Osteoblast (primary cell): ENCODE results near the gene KIF26B. TPM values are rescaled to one million over a fixed set of nuclear protein-coding genes. Genes with fewer than 3 reads are reported as not detected.

Experiments
- DNase-seq: peaks from one replicate; pipeline ENCODE4 v3.0.0; 2011; ENCODE audit warnings: low spot score, mixed read lengths; ENCODE audit not compliant: insufficient read length; ENCODE audit errors: missing footprints
- H2AFZ ChIP-seq: 2 replicates; pipeline ENCODE4 v1.6.0; 2011; ENCODE audit warnings: mild to moderate bottlenecking, low read length
- H3K27ac ChIP-seq: 2 replicates; pipeline ENCODE4 v1.5.1; 2011; ENCODE audit warnings: mild to moderate bottlenecking, low read depth, low read length, moderate library complexity
- H3K27me3 ChIP-seq: 2 replicates; pipeline ENCODE4 v1.6.0; 2012; ENCODE audit warnings: mild to moderate bottlenecking, control low read depth, inconsistent platforms, low read length, moderate library complexity; ENCODE audit not compliant: insufficient read depth
- H3K36me3 ChIP-seq: 2 replicates; pipeline ENCODE4 v1.5.1; 2011; ENCODE audit warnings: mild to moderate bottlenecking, low read length, control low read depth, moderate library complexity; ENCODE audit not compliant: insufficient read depth
- H3K4me1 ChIP-seq: 2 replicates; pipeline ENCODE4 v1.5.1; 2011; ENCODE audit warnings: mild to moderate bottlenecking, low read length, control low read depth, moderate library complexity; ENCODE audit not compliant: insufficient read depth
- H3K4me2 ChIP-seq: 2 replicates; pipeline ENCODE4 v1.6.0; 2011; ENCODE audit warnings: mild to moderate bottlenecking, low read length; ENCODE audit not compliant: insufficient read depth
- H3K4me3 ChIP-seq: fragments of 200-600 bp; sonication (generic); 3 replicates; pipeline ENCODE4 v1.5.1; 2012; ENCODE audit warnings: mild to moderate bottlenecking, low read length, inconsistent platforms; ENCODE audit not compliant: insufficient read depth
- H3K79me2 ChIP-seq: 2 replicates; pipeline ENCODE4 v1.6.0; 2012; ENCODE audit warnings: mild to moderate bottlenecking, low read length, control low read depth, inconsistent platforms; ENCODE audit not compliant: insufficient read depth
- H3K9me3 ChIP-seq: 2 replicates; pipeline ENCODE4 v1.5.1; 2011; ENCODE audit warnings: low read depth, low read length, control low read depth
- H4K20me1 ChIP-seq: 2 replicates; pipeline ENCODE4 v1.6.0; 2012; ENCODE audit warnings: mild to moderate bottlenecking, low read length, control low read depth; ENCODE audit not compliant: insufficient read depth
- CTCF ChIP-seq: IDR thresholded peaks from 2 replicates; pipeline ENCODE4 v1.5.1; 2011; ENCODE audit warnings: mild to moderate bottlenecking, low read depth, low read length, moderate library complexity; ENCODE audit errors: extremely low read depth
- total RNA-seq: library from RNA; depleted of rRNA; stranded (reverse); fragments of >200 nt; gene quantifications from 2 replicates; pipeline ENCODE4 v1.2.3, GENCODE V29; 2012

KIF26B gene
- total RNA-seq, 1 donor: 22.1 TPM

DNA sequence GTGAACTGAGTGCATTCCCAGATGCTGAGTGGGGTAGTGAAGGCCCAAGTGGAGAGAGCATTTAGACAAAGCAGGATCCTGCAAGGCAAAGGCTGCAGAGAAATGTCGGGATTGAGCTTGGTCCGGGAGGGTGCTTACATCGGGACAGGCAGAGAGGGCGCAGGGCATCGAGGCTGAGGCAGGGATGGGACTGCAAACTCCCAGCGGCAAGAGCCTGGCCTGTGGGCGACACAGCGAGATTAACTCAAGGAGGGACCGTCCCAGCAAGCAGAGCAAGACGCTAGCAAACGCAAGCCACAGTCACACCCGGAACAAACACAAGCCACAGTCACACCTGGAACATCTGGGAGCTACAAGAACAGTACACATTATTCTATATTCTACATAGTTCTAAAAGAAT, 537.5 kb downstream of the KIF26B start:
- Histone ChIP-seq H2AFZ (no peak overlapping the region), H3K27me3 (no peaks in the 10 kb centered on the region), H3K79me2 (no peaks in the 10 kb centered on the region), H3K4me3 (no peak overlapping the region), H3K27ac (no peak overlapping the region), H3K4me2 (no peak overlapping the region), H3K9me3 (no peaks in the 10 kb centered on the region), H3K36me3 (no peaks in the 10 kb centered on the region), H4K20me1 (no peaks in the 10 kb centered on the region), H3K4me1 (no peaks in the 10 kb centered on the region)
- TF ChIP-seq CTCF: no peak
- DNase-seq: no peak

DNA sequence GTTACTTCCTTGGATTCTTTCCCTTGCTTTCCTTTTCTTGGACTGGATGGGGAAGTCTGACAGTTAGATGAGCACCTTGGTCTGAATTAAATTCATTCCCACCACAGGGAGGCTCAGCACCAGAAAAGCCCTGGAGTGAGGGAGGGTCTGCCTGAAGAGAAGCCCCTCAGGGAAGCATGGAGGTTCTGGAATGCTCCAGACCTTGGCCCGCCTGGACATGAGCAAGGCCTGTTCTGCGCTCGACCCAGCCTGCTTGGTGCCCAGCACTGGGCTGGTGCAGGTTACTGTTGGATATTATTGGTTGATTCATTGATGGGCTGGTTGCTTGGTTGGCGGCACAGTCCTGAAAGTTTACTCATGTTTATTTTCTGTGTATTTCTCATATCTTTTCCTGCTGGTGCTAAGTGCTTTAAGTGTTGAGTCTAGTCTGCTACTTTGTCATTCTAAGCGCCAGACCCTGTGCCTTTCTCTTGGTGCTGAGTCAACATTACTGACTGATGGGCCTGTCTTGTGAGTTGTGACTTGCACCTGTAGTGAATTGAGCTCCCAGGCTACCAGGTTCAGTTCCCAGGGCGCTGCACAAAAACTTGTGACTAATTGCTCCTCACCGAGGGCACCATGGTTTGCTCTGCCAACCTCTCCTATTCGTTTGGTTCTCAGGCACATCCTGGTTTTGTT, 538.5 kb downstream of the KIF26B start:
- Histone ChIP-seq H3K9me3 (no peaks in the 10 kb centered on the region), H3K4me3 (no peak overlapping the region), H3K4me1 (no peaks in the 10 kb centered on the region), H3K27ac (no peak overlapping the region), H3K27me3 (no peaks in the 10 kb centered on the region), H3K4me2 (no peak overlapping the region), H4K20me1 (no peaks in the 10 kb centered on the region), H2AFZ (no peak overlapping the region), H3K79me2 (no peaks in the 10 kb centered on the region), H3K36me3 (no peaks in the 10 kb centered on the region)
- no peak for TF ChIP-seq CTCF
- DNase-seq: peak; percentile 45

DNA sequence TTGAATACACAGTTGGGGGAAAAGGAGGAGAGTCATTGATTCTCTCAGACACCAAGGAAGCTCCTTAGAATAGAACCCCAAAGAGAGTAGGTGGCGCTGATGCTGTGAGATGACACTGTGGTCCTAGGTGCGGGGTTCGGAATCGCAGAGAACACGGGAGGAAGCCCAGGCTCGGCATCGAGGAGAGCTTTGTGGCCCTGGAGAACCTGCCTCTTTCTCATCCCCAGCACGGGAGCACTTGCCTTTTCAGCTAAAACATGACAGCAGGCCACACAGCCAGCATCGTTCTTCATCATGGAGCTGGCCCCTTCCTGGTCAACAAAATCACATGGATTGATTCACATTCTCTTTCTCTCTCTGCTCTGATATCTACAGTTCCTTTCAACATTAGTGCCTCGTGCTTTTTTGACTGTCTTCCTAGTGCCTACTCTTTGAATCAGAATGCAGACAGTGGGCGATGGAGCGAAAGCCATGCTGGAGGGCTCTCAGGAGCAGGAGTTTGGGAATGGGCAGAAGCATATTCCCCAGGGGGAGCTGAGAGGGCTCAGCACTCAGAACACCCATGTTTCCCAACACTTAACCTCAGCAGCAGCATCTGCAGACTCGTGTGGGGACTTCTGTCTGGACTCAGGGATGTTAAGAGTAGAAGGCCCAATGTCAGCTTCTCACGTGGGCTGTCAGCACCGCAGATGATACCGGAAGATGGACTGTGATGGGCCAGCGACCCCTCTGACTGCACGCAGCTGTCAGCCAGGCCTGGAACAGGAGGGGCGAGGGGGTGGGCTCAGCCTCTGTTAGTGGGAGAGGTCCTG, 539.4 kb downstream of the KIF26B start:
- no peak for TF ChIP-seq CTCF
- no peaks in the 10 kb centered on the region for H3K9me3 ChIP-seq
- no peaks in the 10 kb centered on the region for H3K4me1 ChIP-seq
- no peak overlapping the region for H2AFZ ChIP-seq
- H3K36me3 ChIP-seq: no peaks in the 10 kb centered on the region
- H3K79me2 ChIP-seq: no peaks in the 10 kb centered on the region
- peak; percentile 66 for DNase-seq
- no peaks in the 10 kb centered on the region for H3K27me3 ChIP-seq
- no peak overlapping the region for H3K4me3 ChIP-seq
- no peaks in the 10 kb centered on the region for H4K20me1 ChIP-seq
- no peak overlapping the region for H3K4me2 ChIP-seq
- H3K27ac ChIP-seq: no peak overlapping the region

GRCh38 chr1:245694753-245695195, 540.0 kb downstream of the KIF26B start:
- Histone ChIP-seq H3K27me3 (no peaks in the 10 kb centered on the region), H3K9me3 (no peaks in the 10 kb centered on the region), H2AFZ (no peak overlapping the region), H3K4me1 (no peaks in the 10 kb centered on the region), H3K4me3 (no peak overlapping the region), H3K79me2 (no peaks in the 10 kb centered on the region), H4K20me1 (no peaks in the 10 kb centered on the region), H3K27ac (no peak overlapping the region), H3K4me2 (no peak overlapping the region), H3K36me3 (no peaks in the 10 kb centered on the region)
- peak; percentile 30 for DNase-seq
- TF ChIP-seq CTCF: no peak
